Neural cell (in vitro differentiated cells): ENCODE measurements around the gene SDHB. TPM values are rescaled to one million over a fixed set of nuclear protein-coding genes. Genes with fewer than 3 reads are reported as not detected.

ENCODE experiments used
- H2AFZ ChIP-seq: fragments of 200-600, 300-800 bp; sonication (generic), shearing (Covaris generic); 2 replicates; pipeline ENCODE4 v1.6.0; 2014; ENCODE audit warnings: low read depth, mild to moderate bottlenecking, antibody characterized with exemption, low read length, moderate library complexity
- H3F3A ChIP-seq: fragments of 200-600 bp; shearing (Covaris generic); 2 replicates; pipeline ENCODE4 v1.6.1; 2016; ENCODE audit warnings: mild to moderate bottlenecking, moderate library complexity, mixed read lengths, antibody characterized with exemption, low read length; ENCODE audit not compliant: insufficient read depth, poor library complexity, severe bottlenecking
- H3K27ac ChIP-seq: fragments of 200-600, 300-800 bp; sonication (generic), shearing (Covaris generic); 2 replicates; pipeline ENCODE4 v1.5.1; 2014; ENCODE audit warnings: mild to moderate bottlenecking, low read length, moderate library complexity
- H3K27me3 ChIP-seq: fragments of 300-800, 200-600 bp; sonication (generic), shearing (Covaris generic); 2 replicates; pipeline ENCODE4 v1.6.0; 2014; ENCODE audit warnings: mild to moderate bottlenecking, low read depth, low read length, moderate library complexity; ENCODE audit not compliant: insufficient read depth
- H3K36me3 ChIP-seq: fragments of 300-800, 200-600 bp; sonication (generic), shearing (Covaris generic); 2 replicates; pipeline ENCODE4 v1.5.1; 2014; ENCODE audit warnings: mild to moderate bottlenecking, antibody characterized with exemption, low read length, moderate library complexity; ENCODE audit not compliant: insufficient read depth
- H3K4me2 ChIP-seq: fragments of 300-800, 200-600 bp; sonication (generic), shearing (Covaris generic); 2 replicates; pipeline ENCODE4 v1.6.0; 2014; ENCODE audit warnings: mild to moderate bottlenecking, low read length
- H3K4me3 ChIP-seq: fragments of 300-800, 200-600 bp; sonication (generic), shearing (Covaris generic); 2 replicates; pipeline ENCODE4 v1.5.1; 2014; ENCODE audit warnings: mild to moderate bottlenecking, low read length, moderate library complexity
- H3K79me2 ChIP-seq: fragments of 200-600 bp; shearing (Covaris generic); replicated peaks from 2 replicates; pipeline ENCODE4 v1.6.0; 2014; ENCODE audit warnings: mild to moderate bottlenecking, low read length, moderate library complexity; ENCODE audit not compliant: insufficient read depth
- H3K9ac ChIP-seq: fragments of 300-800, 200-600 bp; sonication (generic), shearing (Covaris generic); 2 replicates; pipeline ENCODE4 v1.6.1; 2016; ENCODE audit warnings: mild to moderate bottlenecking, low read length, mixed read lengths
- H3K9me2 ChIP-seq: fragments of 200-600 bp; shearing (Covaris generic); 2 replicates; pipeline ENCODE4 v1.6.1; 2016; ENCODE audit warnings: mild to moderate bottlenecking, low read length, mixed read lengths; ENCODE audit not compliant: insufficient read depth
- H3K9me3 ChIP-seq: fragments of 200-600, 300-800 bp; sonication (generic), shearing (Covaris generic); 2 replicates; pipeline ENCODE4 v1.6.1; 2016; ENCODE audit warnings: mild to moderate bottlenecking, mixed run types, low read length, moderate library complexity, mixed read lengths
- H4K20me1 ChIP-seq: fragments of 200-600 bp; shearing (Covaris generic); 2 replicates; pipeline ENCODE4 v1.6.1; 2016; ENCODE audit warnings: mild to moderate bottlenecking, mixed run types; ENCODE audit not compliant: insufficient read depth
- EP300 ChIP-seq: fragments of 450-650 bp; conservative IDR thresholded peaks from 2 replicates; pipeline ENCODE4 v1.6.1; 2014; ENCODE audit warnings: antibody characterized with exemption, mild to moderate bottlenecking, moderate library complexity; ENCODE audit not compliant: poor library complexity, severe bottlenecking
- EZH2 ChIP-seq: fragments of 200-600, 300-800 bp; shearing (Covaris generic), sonication (generic); IDR thresholded peaks from 2 replicates; pipeline ENCODE4 v1.6.1; 2014; ENCODE audit warnings: antibody characterized with exemption, low read length, borderline replicate concordance, mild to moderate bottlenecking; ENCODE audit not compliant: insufficient read depth, poor library complexity, severe bottlenecking
- MXI1 ChIP-seq: fragments of 450-650 bp; conservative IDR thresholded peaks from 2 replicates; pipeline ENCODE4 v1.6.1; 2014; ENCODE audit warnings: antibody characterized with exemption, mild to moderate bottlenecking; ENCODE audit not compliant: poor library complexity, severe bottlenecking
- POLR2AphosphoS5 ChIP-seq: IDR thresholded peaks from 2 replicates; pipeline ENCODE4 v1.6.1; 2012
- RAD21 ChIP-seq: fragments of 450-650 bp; conservative IDR thresholded peaks from 2 replicates; pipeline ENCODE4 v1.6.1; 2014; ENCODE audit warnings: antibody characterized with exemption, mild to moderate bottlenecking, moderate library complexity
- SMC3 ChIP-seq: fragments of 450-650 bp; conservative IDR thresholded peaks from 2 replicates; pipeline ENCODE4 v1.6.1; 2014; ENCODE audit warnings: antibody characterized with exemption, mild to moderate bottlenecking, moderate library complexity; ENCODE audit not compliant: poor library complexity
- TAF1 ChIP-seq: IDR thresholded peaks from 2 replicates; pipeline ENCODE4 v1.6.1; 2012; ENCODE audit warnings: low read depth
- polyA plus RNA-seq: library from polyadenylated mRNA; depleted of rRNA; stranded (reverse); fragments of >200 nt; gene quantifications from 2 replicates; pipeline ENCODE4 v1.2.3, GENCODE V29; 2014
- TF ChIP-seq, protein P1 (sequence below): IDR thresholded peaks from 2 replicates; pipeline ENCODE4 v1.6.1; 2012; ENCODE audit warnings: borderline replicate concordance
- TF ChIP-seq, protein P2 (sequence below): fragments of 450-650 bp; IDR thresholded peaks from 2 replicates; pipeline ENCODE4 v1.5.1; 2014; ENCODE audit warnings: antibody characterized with exemption, mild to moderate bottlenecking, moderate library complexity; ENCODE audit not compliant: poor library complexity, severe bottlenecking

The SDHB gene
- polyA plus RNA-seq, 1 donor from 2014 or later = 129 TPM

DNA sequence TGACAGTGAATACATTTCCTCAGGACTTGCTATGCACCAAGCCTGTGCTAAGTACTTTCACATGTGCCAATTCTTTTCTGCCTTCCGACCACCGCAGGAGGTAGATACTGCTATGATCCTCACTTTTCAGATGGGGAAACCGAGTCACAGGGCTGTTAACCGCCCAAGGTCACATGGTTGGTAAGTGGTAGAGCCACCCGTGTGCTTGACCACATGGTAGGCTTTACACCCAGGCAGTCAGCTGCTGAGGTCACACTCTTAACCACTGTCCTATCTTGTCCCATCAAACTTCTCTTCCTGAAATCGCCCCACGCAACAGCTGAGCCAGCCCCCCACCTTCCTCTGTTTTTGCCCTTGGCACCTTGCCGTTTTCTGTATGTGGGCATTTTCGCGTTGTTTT is 31.0 kb upstream of the SDHB start:
- no peak overlapping the region for H3K27ac ChIP-seq
- no peaks in the 10 kb centered on the region for H3F3A ChIP-seq
- H2AFZ ChIP-seq = no peak overlapping the region
- H3K79me2 ChIP-seq = no peaks in the 10 kb centered on the region
- H3K9me2 ChIP-seq = no peaks in the 10 kb centered on the region
- H3K4me3 ChIP-seq = no peak overlapping the region
- no peak for TF ChIP-seq TAF1
- TF ChIP-seq SMC3 = no peak
- no peak for TF ChIP-seq EZH2
- TF ChIP-seq, protein P1, sequence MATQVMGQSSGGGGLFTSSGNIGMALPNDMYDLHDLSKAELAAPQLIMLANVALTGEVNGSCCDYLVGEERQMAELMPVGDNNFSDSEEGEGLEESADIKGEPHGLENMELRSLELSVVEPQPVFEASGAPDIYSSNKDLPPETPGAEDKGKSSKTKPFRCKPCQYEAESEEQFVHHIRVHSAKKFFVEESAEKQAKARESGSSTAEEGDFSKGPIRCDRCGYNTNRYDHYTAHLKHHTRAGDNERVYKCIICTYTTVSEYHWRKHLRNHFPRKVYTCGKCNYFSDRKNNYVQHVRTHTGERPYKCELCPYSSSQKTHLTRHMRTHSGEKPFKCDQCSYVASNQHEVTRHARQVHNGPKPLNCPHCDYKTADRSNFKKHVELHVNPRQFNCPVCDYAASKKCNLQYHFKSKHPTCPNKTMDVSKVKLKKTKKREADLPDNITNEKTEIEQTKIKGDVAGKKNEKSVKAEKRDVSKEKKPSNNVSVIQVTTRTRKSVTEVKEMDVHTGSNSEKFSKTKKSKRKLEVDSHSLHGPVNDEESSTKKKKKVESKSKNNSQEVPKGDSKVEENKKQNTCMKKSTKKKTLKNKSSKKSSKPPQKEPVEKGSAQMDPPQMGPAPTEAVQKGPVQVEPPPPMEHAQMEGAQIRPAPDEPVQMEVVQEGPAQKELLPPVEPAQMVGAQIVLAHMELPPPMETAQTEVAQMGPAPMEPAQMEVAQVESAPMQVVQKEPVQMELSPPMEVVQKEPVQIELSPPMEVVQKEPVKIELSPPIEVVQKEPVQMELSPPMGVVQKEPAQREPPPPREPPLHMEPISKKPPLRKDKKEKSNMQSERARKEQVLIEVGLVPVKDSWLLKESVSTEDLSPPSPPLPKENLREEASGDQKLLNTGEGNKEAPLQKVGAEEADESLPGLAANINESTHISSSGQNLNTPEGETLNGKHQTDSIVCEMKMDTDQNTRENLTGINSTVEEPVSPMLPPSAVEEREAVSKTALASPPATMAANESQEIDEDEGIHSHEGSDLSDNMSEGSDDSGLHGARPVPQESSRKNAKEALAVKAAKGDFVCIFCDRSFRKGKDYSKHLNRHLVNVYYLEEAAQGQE = no peak
- TF ChIP-seq EP300 = no peak
- TF ChIP-seq, protein P2, sequence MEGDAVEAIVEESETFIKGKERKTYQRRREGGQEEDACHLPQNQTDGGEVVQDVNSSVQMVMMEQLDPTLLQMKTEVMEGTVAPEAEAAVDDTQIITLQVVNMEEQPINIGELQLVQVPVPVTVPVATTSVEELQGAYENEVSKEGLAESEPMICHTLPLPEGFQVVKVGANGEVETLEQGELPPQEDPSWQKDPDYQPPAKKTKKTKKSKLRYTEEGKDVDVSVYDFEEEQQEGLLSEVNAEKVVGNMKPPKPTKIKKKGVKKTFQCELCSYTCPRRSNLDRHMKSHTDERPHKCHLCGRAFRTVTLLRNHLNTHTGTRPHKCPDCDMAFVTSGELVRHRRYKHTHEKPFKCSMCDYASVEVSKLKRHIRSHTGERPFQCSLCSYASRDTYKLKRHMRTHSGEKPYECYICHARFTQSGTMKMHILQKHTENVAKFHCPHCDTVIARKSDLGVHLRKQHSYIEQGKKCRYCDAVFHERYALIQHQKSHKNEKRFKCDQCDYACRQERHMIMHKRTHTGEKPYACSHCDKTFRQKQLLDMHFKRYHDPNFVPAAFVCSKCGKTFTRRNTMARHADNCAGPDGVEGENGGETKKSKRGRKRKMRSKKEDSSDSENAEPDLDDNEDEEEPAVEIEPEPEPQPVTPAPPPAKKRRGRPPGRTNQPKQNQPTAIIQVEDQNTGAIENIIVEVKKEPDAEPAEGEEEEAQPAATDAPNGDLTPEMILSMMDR = no peak
- TF ChIP-seq MXI1 = no peak
- no peak for TF ChIP-seq RAD21
- TF ChIP-seq POLR2AphosphoS5 = no peak
- H3K9me3 ChIP-seq = no peaks in the 10 kb centered on the region
- no peaks in the 10 kb centered on the region for H3K27me3 ChIP-seq
- no peak overlapping the region for H3K4me2 ChIP-seq
- no peaks in the 10 kb centered on the region for H4K20me1 ChIP-seq
- H3K9ac ChIP-seq = no peak overlapping the region
- H3K36me3 ChIP-seq = no peaks in the 10 kb centered on the region

DNA sequence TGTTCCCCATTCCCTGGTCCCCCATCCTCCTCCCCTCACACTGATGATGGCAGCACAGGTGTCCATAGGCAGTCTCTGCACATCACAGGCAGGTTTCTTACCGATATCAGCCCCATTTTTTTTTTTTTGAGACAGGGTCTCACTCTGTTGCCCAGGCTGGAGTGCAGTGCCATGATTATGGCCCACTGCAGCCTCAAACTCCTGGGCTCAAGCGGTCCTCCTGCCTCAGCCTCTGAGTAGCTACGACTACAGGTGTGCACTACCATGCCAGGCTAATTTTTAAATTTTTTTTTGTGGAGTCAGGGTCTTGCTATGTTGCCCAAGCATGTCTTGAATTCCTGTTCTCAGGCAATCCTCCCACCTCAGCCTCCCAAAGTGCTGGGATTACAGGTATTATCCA is 28.9 kb upstream of the SDHB start:
- Histone ChIP-seq H3K36me3 (no peaks in the 10 kb centered on the region), H4K20me1 (no peaks in the 10 kb centered on the region), H3K27ac (no peak overlapping the region), H3K9me3 (no peaks in the 10 kb centered on the region), H3K9me2 (no peaks in the 10 kb centered on the region), H3K79me2 (no peaks in the 10 kb centered on the region), H3K9ac (no peak overlapping the region), H3K27me3 (no peaks in the 10 kb centered on the region), H3F3A (no peaks in the 10 kb centered on the region), H2AFZ (no peak overlapping the region), H3K4me2 (no peak overlapping the region), H3K4me3 (no peak overlapping the region)
- TF ChIP-seq EP300 (no peak), TAF1 (no peak), RAD21 (no peak), SMC3 (no peak), EZH2 (no peak), POLR2AphosphoS5 (no peak), MXI1 (no peak)
- TF ChIP-seq, protein P1 = no peak
- TF ChIP-seq, protein P2 = no peak
